Measurements from ENCODE around the gene PPIL1. TPM values are rescaled to one million over a fixed set of nuclear protein-coding genes. Genes with fewer than 3 reads are reported as not detected.

PPIL1 gene
- total RNA-seq, 1 experiment from 2014 or later = 87.8 TPM

- Histone ChIP-seq H3K27ac (ENCODE audit: insufficient read length, low read depth, low read length) (no peak overlapping the region), H3K4me2 (ENCODE audit: insufficient read depth, insufficient read length, low read length) (peak overlapping the region; percentile 81), H4K91ac (ENCODE audit: insufficient read length, low read depth, low read length) (no peak overlapping the region), H3K27me3 (ENCODE audit: insufficient read depth, low read length) (no peaks in the 10 kb centered on the region), H2BK20ac (ENCODE audit: low read depth, low read length, poor library complexity, severe bottlenecking) (no peak overlapping the region), H2BK12ac (ENCODE audit: insufficient read length, low read depth, low read length) (no peak overlapping the region), H3K79me1 (ENCODE audit: insufficient read depth, low read depth, low read length, poor library complexity, severe bottlenecking) (no peaks in the 10 kb centered on the region), H2AK5ac (ENCODE audit: insufficient read length, low read length) (no peak overlapping the region), H2BK5ac (ENCODE audit: insufficient read length, low read length) (no peak overlapping the region), H3K18ac (ENCODE audit: insufficient read length, low read depth, low read length) (no peak overlapping the region), H3K4me1 (ENCODE audit: insufficient read depth, low read length) (no peaks in the 10 kb centered on the region), H3K9ac (ENCODE audit: extremely low read depth, insufficient read length, low read length) (no peak overlapping the region), H4K8ac (replicated peaks; ENCODE audit: insufficient read length, low read depth, low read length) (no peak overlapping the region), H2BK120ac (ENCODE audit: low read depth, low read length, poor library complexity, severe bottlenecking) (no peak overlapping the region), H3K14ac (ENCODE audit: insufficient read depth, low read length) (no peak overlapping the region), H3K56ac (ENCODE audit: insufficient read length, low read depth, low read length) (no peak overlapping the region), H3T11ph (ENCODE audit: low read length) (no peak overlapping the region), H3K4ac (ENCODE audit: low read depth, low read length) (no peak overlapping the region), H3K79me2 (ENCODE audit: insufficient read depth, low read length) (peaks cover 8% of the 10 kb centered on the region; the same call in 1 of the 2 replicates), H2BK15ac (ENCODE audit: low read depth, low read length) (no peak overlapping the region), H3K23me2 (ENCODE audit: insufficient read length, low read depth, low read length, poor library complexity, severe bottlenecking) (peaks cover 3% of the 10 kb centered on the region), H4K20me1 (ENCODE audit: control insufficient read depth, insufficient read depth, insufficient read length) (no peaks in the 10 kb centered on the region), H3K9me3 (ENCODE audit: control insufficient read depth, low read depth, low read length) (no peaks in the 10 kb centered on the region), H4K5ac (ENCODE audit: insufficient read length, low read depth, low read length) (no peak overlapping the region), H2AFZ (ENCODE audit: low read length) (no peak overlapping the region), H3K23ac (ENCODE audit: insufficient read length, low read depth, low read length) (no peak overlapping the region)
- no peaks in the 10 kb centered on the region for H3K9me3 Mint-ChIP-seq
- no CpG with 5 or more reads among the region's 1 CpG for WGBS (ENCODE audit: extremely low coverage, insufficient read length, low lambda C conversion rate)
- no peak for DNase-seq
- peaks cover 7% of the 10 kb centered on the region for H3K27me3 Mint-ChIP-seq (ENCODE audit: low read depth)
- H3K36me3 Mint-ChIP-seq (ENCODE audit: insufficient read depth in 1 of 3, low read depth in 3 of 3) = peaks cover 12 to 37% (median 34%) of the 10 kb centered on the region in 3 experiments; a peak in 6 of 7 replicates
- TF ChIP-seq CTCF (conservative IDR thresholded peaks at IDR 0.05) = no peak
- peaks cover 7 to 16% of the 10 kb centered on the region in 2 experiments for H3K4me1 Mint-ChIP-seq
- no peak overlapping the region for H3K27ac Mint-ChIP-seq
- peak overlapping the region; percentile 99; a peak in 4 of 5 replicates for H3K4me3 Mint-ChIP-seq
Measured at GRCh38 chr6:36873115-36873514, 1.5 kb downstream of the PPIL1 start.

Data from H9 (cell line).